ENCODE measurements around the gene EPB41.
"Not testable (repeated sequence)": the region's sequence is repeated elsewhere in the genome, so short reads cannot be mapped to it uniquely, and the experiment has no call there.

Gene EPB41

GRCh38 chr1:28927266-28927647 lies 12.9 kb downstream of the EPB41 start:
- no peak for DNase-seq (ENCODE audit: low spot score)

- DNase-seq (ENCODE audit: low spot score), result no peak
These were observed 13.4 kb downstream of the EPB41 start for GRCh38 chr1:28927648-28928313.

DNA sequence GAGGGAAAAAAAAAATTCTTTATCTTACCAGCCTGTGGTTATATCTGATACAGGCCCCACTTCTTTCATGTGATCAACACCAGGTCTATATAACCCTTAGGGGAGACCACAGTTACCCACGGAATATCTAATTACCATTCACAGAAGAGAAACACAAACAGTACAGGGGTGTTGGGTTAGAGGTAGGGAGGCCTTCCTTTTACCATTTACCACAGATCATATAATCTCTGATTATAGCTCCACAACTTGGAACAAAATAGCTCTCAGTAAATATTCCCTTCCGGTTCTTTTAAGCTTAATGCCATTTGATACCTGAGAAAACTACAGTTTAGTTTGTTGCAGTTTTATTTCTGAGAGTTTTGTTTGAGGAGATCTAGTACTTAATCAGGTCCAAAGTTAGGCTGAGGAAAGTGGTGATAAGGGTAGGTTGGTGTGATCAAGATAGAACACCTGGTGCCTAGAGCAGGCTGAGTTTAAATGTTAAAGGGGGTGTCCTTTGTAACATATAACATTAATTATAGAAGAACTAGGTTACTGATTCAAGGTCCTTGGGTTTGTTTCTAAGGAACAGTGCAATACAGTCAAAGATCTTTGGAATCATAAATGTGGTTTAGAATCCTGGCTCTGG lies 14.1 kb downstream of the EPB41 start:
- DNase-seq (ENCODE audit: low spot score), result peak; percentile 28

DNA sequence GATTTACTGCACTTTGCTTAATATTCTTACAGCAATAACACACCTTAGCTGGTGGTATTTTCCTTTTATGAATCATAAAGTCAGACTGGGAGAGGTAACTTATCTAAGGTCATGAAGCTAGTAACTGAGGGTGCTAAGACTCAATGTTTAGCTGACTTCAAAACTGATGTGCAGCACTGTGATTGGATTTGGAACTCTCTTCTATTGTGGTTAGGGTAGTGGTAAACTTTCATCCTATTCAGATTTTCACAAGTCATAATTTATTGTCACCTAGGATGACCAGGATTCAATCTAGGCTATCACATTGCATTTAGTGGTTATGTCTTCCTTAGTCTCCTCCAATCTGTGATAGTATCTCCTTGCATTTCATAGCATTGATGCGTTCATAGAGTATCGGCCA lies 18.9 kb downstream of the EPB41 start:
- DNase-seq (ENCODE audit: low spot score), result peak; percentile 56

- DNase-seq (ENCODE audit: low spot score), result no peak
These were observed 19.5 kb downstream of the EPB41 start for GRCh38 chr1:28933918-28934317.

DNA sequence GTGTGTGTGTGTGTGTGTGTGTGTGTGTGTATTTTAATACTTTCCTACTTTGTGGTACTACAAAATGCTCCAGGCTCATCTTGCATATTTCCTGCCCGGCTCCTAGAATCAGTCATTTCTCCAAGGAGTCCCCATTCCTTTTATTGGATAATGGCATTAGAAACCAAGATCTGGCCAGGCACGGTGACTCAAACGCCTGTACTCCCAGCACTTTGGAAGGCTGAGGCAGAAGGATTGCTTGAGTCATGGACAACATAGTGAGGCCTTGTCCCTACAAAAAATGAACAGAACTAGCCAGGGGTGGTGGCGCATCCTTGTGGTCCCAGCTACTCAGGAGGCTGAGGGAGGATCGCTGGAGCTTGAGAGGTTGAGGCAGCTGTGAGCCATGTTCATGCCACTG lies 20.3 kb downstream of the EPB41 start:
- DNase-seq (ENCODE audit: low spot score), result no peak

- DNase-seq (ENCODE audit: low spot score), result no peak
These were observed 20.9 kb downstream of the EPB41 start for GRCh38 chr1:28935293-28935692.

GRCh38 chr1:28936094-28936493 lies 21.7 kb downstream of the EPB41 start:
- DNase-seq (ENCODE audit: low spot score), result no peak

DNA sequence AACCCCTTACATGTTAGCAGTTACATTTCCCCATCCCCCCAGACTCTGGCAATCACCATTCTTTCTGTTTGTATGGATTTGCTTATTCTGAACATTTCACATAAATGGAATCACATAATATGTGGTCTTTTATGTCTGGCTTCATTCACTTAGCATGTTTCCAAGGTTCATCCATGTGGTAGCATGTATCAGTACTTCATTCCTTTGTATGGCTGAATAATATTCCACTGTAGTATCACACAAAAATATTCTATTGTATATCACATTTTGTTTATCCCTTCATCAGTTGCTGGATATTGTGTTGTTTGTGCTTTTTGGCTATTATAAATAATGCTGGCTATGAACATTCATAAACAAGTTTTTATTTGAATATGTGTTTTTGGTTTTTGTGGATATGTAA lies 22.2 kb downstream of the EPB41 start:
- no peak for DNase-seq (ENCODE audit: low spot score)

- not testable (repeated sequence) for DNase-seq (ENCODE audit: low spot score)
These were observed 29.2 kb downstream of the EPB41 start for GRCh38 chr1:28943581-28943980.

DNA sequence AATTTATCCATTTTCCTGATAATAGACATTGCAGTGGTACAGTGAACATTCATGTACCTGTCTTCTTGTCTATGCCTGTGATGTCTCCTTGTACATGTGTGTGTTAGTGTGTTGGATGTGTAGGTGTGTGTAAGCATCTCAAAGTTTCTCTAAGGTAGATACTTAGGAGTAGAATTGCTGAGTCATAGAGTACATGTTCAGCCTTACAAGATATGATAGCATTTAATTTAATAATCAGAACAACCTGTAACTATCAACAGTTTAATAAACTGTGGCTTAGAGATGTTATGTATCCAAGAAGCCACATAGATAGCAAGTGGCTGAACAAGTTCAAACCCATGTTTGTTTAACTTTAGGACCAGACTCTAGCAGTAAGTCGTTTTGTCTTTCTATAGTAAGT lies 35.6 kb downstream of the EPB41 start:
- DNase-seq (ENCODE audit: low spot score), result no peak

DNA sequence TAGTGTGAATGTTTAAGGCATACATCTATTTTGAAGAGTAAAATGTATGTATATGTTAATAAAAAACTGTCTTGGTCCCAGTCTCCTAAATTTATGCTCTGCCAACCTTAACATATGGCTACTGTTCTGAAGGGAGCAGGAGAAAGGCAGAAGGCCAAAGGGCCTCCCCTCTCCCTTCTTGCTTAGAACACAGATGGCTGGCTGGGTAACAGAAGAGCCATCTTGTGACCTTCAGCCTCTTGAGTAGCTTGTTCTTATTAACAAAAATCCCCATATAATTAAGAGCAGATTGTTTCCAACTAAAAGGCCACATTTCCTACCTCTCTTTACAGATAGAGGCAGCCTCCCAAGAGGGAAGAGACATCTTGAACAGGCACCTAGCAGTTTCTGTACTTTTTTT lies 36.1 kb downstream of the EPB41 start:
- DNase-seq (ENCODE audit: low spot score), result no peak

DNA sequence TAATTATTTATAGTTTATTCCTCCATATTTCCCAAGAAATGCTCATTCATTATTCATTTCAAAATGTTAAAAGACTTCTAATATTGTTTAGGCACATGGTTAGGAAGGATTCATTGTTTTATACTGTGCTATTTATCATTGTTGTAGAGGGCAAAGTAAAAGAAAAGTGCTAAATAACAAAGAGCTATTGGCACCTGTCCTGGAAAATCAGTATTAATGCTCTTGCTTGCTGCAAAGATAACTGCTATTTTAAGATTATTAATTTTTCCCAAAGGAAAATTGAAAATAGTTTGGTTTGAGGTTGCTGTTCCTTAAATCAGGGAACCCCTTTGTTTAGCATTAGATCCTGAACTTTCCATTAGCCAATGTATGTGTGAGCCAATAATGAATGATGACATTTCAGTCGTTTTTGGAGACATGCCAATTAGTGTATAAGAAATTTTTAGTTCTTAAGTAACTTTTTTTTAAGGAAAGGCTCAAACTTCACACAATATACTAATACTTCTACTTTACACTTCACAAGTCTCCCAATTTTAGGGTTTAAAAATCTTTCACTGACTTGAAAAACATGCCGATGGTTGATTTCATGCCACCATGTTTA lies 39.9 kb downstream of the EPB41 start:
- DNase-seq (ENCODE audit: low spot score), result no peak

GRCh38 chr1:28956038-28956464 lies 41.7 kb downstream of the EPB41 start:
- no peak for DNase-seq (ENCODE audit: low spot score)

- DNase-seq (ENCODE audit: low spot score), result not testable (repeated sequence)
These were observed 47.9 kb downstream of the EPB41 start for GRCh38 chr1:28962114-28962831.

DNA sequence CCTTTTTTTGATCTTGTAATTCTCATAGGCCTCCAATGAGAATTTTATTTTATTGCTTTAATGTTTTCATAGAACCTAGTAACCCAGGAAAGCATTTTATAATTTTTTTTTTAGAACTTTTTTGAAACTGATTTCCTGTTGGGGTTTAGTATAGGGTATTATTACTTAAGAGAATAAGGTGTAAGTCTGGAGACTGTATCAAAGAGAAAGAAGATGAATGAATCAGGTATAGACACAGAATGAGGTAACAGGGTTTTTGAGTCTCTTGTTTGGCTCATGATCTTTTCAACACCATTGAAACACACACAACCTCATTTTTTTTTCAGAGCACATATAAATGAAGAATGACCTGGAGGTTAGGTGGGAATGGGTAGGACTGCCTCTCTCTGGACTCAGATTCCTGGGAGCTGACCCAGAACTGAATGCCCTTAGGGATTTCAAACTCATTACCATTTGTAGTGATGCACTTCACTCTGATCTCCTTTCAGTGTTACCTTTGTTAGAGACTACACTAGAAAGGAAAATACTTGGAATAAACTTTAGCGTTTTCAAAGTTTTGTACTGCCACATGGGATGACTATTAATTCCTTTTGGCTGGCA lies 51.0 kb downstream of the EPB41 start:
- DNase-seq (ENCODE audit: low spot score), result peak; percentile 12

DNA sequence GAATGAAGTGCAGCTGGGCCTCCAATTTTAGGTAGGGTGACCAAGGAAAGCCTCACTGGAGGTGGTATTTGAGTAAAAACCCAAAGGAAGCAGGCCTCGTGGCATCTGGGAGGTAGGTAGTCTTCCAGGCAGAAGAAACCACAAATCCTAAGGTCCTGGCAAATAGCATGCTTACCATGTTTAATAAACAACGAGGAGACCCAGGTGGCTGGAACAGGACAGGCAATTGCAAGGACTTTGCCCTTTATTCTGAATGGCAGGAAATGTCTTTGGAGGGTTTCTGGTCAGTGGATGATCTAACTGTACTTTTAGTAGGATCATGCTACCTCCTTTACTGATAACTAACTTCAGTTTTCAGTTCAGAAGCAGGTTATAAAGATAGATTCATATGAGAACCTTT lies 52.2 kb downstream of the EPB41 start:
- no peak for DNase-seq (ENCODE audit: low spot score)

DNA sequence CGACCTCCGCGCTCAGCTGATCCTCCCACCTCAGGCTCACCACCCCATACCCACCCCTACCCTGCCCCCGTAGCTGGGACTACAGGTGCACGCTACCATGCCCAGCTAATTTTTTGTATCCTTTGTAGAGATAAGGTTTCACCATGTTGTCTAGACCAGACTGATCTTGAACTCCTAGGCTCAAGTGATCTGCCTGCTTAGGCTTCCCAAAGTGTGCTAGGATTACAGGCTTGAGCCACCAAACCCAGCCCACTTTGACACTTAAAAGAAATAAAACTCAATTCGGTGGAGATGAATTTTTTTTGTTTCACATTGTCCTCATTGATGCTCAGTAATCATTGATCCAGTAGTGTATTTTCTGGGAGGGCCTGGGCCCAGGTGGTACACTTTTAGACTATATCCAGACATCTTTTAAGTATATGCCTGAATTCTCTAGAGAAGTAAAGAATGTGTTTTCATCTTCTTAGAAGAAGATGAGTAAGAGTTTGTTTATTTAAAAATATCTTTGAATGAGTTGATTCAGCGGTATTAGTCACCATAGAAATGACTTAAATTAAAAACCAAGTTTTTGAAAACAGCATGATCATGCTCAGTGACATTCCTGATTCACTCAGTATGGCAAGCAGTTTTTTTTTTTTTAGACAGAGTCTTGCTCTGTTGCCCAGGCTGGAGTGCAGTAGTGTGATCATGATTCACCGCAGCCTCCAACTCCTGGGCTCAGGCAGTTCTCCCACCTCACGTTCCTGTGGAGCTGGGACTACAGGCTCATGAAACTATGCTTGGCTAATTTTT lies 57.8 kb downstream of the EPB41 start:
- peak; percentile 44 for DNase-seq (ENCODE audit: low spot score)

DNA sequence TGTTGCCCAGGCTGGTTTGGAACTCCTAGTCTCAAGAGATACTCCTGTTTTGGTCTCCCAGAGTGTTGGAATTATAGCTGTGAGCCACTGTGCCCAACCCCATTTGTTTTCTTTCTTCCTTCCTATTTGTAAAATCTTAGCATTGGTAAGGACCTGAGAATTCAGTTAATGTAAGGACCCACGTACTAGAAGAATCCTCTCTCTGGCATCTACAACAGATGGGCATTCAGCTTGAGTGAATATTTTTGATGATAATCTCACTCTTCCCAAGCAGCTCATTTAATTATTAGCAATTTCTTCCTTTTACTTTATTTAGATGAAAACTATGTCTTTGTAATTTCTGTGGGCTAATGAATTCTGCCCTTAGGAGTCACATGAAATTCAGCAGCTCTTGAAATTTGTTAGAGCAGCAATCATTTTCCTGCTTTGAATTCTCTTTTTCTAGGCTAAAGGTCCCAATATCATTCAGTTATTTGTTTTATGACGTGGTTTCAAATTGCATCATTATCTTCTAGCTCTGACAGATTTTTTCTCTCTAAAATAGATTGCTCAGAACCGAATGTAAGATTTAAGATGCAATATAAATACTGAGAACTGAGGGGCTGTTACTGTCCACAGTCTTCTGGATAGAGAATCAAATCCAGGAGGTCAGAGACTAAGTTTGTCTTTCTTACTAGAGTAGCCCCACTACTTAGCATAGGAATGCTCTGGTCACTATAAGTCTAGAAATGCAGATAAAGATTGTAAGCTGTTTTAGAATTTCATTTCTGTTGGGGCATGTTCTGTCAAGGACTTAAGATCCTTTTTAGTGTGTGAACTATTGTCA lies 59.4 kb downstream of the EPB41 start:
- no peak for DNase-seq (ENCODE audit: low spot score)

DNA sequence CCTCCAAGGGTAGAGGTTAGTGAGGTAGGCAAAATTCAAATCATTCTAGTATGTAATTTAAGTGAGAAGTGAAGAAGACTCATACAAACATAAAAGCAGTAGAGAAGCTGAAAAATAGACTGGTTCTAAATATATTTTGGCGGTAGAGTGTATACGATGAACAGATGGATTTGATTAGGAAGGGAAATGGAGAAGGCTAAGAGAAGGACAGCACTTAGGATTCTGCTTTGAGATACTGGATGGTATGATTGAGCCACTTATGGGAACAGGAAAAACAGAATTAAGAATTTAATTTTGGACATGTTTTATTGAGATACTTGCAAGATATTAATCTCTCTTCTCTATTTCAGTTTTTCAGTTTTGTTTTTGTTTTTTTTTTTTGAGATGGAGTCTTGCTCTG lies 60.1 kb downstream of the EPB41 start:
- no peak for DNase-seq (ENCODE audit: low spot score)

GRCh38 chr1:28976248-28976647 lies 61.9 kb downstream of the EPB41 start:
- no peak for DNase-seq (ENCODE audit: low spot score)

Data from CD4-positive, alpha-beta T cell treated with Interleukin-2 at 100 ng/mL for 4 hours (primary cell).